Activated naive CD4-positive, alpha-beta T cell treated with anti-CD3 and anti-CD28 coated beads, Interleukin-2, amount 50 U/mL, for 24 hours (primary cell): ENCODE data around the gene ZFYVE9.
A peak's percentile ranks its signal among the peaks of the same experiment; 100 is the strongest.

Experiments
- H3K27ac Mint-ChIP-seq: one replicate; pipeline ENCODE4 v1.8.0; 2021; ENCODE audit warnings: mild to moderate bottlenecking, mixed read lengths
- H3K27me3 Mint-ChIP-seq: one replicate; pipeline ENCODE4 v1.8.0; 2021; ENCODE audit warnings: mixed read lengths
- H3K36me3 Mint-ChIP-seq: one replicate; pipeline ENCODE4 v1.8.0; 2021; ENCODE audit warnings: mixed read lengths
- H3K4me1 Mint-ChIP-seq: one replicate; pipeline ENCODE4 v1.8.0; 2021; ENCODE audit warnings: mixed read lengths
- H3K4me3 Mint-ChIP-seq: one replicate; pipeline ENCODE4 v1.8.0; 2021; ENCODE audit warnings: mild to moderate bottlenecking, mixed read lengths
- H3K9me3 Mint-ChIP-seq: one replicate; pipeline ENCODE4 v1.8.0; 2021; ENCODE audit warnings: mixed read lengths

ZFYVE9 gene

GRCh38 chr1:52239708-52240001 is 97.8 kb downstream of the ZFYVE9 start:
- Mint-ChIP-seq H3K27ac (no peak overlapping the region), H3K36me3 (peaks cover 8% of the 10 kb centered on the region), H3K27me3 (no peaks in the 10 kb centered on the region), H3K9me3 (no peaks in the 10 kb centered on the region), H3K4me1 (peaks cover 14% of the 10 kb centered on the region), H3K4me3 (no peak overlapping the region)

GRCh38 chr1:52240592-52241210 is 98.8 kb downstream of the ZFYVE9 start:
- no peaks in the 10 kb centered on the region for H3K9me3 Mint-ChIP-seq
- H3K4me3 Mint-ChIP-seq = no peak overlapping the region
- H3K27ac Mint-ChIP-seq = no peak overlapping the region
- no peaks in the 10 kb centered on the region for H3K27me3 Mint-ChIP-seq
- H3K4me1 Mint-ChIP-seq = peaks cover 9% of the 10 kb centered on the region
- peaks cover 5% of the 10 kb centered on the region for H3K36me3 Mint-ChIP-seq

- Mint-ChIP-seq H3K27ac (no peak overlapping the region), H3K9me3 (no peaks in the 10 kb centered on the region), H3K4me1 (peaks cover 8% of the 10 kb centered on the region), H3K36me3 (peaks cover 3% of the 10 kb centered on the region), H3K4me3 (no peak overlapping the region), H3K27me3 (no peaks in the 10 kb centered on the region)
These were observed 101.5 kb downstream of the ZFYVE9 start for GRCh38 chr1:52243221-52243987.

DNA sequence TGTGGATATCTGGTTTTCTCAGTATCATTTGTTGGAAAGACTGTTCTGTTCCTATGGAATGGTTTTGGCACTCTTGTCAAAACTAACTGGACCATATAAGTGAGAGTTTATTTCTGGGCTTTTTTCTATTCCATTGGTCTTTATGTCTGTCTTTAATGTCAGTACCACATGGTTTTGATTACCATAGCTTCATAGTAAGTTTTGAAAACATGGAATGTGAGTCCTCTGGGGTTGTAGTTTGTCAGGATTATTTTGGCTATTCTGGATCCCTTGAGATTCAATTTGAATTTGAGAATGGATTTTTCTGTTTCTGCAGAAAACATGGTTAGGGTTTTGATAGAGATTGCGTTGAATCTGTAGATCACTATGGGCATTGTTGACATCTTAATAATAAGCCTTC is 107.9 kb downstream of the ZFYVE9 start:
- Mint-ChIP-seq H3K36me3 (peaks cover 12% of the 10 kb centered on the region), H3K27ac (no peak overlapping the region), H3K27me3 (no peaks in the 10 kb centered on the region), H3K9me3 (peaks cover 5% of the 10 kb centered on the region), H3K4me3 (no peak overlapping the region), H3K4me1 (peaks cover 11% of the 10 kb centered on the region)

DNA sequence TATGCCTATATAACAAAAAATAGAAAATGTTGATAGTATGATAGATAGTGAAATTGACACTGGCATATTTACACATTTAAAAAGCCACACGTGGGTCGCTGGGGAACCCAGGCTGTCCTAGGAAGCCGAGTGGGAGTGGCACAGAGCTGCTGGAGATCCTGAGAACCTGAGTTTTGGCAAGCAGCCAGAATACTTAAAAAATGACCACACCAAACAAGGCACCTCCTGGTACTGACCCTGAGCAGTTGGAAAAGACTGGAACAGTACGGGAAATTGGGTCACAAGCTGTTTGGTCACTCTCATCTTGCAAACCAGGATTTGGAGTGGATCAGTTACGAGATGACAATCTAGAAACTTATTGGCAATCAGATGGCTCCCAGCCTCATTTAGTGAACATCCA is 111.5 kb downstream of the ZFYVE9 start:
- Mint-ChIP-seq H3K27ac (no peak overlapping the region), H3K36me3 (peaks cover 11% of the 10 kb centered on the region), H3K4me1 (peaks cover 11% of the 10 kb centered on the region), H3K4me3 (no peak overlapping the region), H3K9me3 (peaks cover 5% of the 10 kb centered on the region), H3K27me3 (no peaks in the 10 kb centered on the region)

DNA sequence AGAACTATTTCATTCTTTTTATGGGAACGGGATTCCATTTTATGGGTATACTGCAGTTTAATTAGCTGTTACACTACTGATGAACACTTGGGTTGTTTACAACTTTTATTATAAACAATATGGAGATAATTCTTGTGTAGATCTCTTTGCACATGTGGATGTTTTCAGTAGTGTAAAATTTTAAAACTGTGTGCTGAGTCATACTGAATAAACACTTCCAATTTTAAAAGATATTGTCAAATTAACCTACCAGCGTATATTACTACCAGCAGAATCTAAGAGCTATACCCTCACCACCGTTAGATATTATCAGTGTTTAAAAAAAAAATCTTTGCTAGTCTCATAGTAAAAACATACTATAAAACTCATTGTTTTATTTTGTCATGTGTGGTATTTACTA is 118.0 kb downstream of the ZFYVE9 start:
- no peak overlapping the region for H3K27ac Mint-ChIP-seq
- no peak overlapping the region for H3K4me3 Mint-ChIP-seq
- no peaks in the 10 kb centered on the region for H3K9me3 Mint-ChIP-seq
- peaks cover 4% of the 10 kb centered on the region for H3K36me3 Mint-ChIP-seq
- no peaks in the 10 kb centered on the region for H3K27me3 Mint-ChIP-seq
- H3K4me1 Mint-ChIP-seq = peaks cover 4% of the 10 kb centered on the region

- H3K27me3 Mint-ChIP-seq = no peaks in the 10 kb centered on the region
- peaks cover 11% of the 10 kb centered on the region for H3K36me3 Mint-ChIP-seq
- peaks cover 4% of the 10 kb centered on the region for H3K4me1 Mint-ChIP-seq
- H3K4me3 Mint-ChIP-seq = no peak overlapping the region
- H3K9me3 Mint-ChIP-seq = no peaks in the 10 kb centered on the region
- no peak overlapping the region for H3K27ac Mint-ChIP-seq
These were observed 121.4 kb downstream of the ZFYVE9 start for GRCh38 chr1:52263153-52263910.

DNA sequence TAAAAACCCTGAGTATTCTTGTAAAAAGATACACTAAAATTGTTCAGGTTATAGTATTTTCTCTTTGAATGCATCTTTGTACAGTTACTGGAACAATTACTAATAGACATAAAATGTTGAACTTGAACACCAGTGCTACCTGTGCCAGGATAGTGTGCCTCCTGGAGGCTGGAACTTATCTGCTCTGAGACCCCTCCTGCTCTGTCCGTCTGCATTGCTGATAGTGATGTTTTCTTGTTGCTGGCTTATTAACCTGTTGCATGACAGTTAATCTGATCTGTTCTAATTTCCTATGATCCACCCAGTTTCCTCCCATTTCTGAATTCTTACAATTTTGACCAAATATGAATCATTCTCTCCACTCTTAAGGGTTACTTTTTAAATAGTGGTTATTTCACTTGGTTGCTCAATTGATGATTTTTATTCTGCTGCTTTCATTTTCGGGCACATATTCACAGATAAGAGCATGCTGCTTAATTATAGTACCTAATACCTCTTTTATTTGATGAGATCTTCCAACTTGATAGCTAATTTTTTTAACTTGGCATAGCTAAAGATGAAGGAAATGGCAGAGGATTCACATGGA is 122.7 kb downstream of the ZFYVE9 start:
- Mint-ChIP-seq H3K9me3 (no peaks in the 10 kb centered on the region), H3K4me3 (no peak overlapping the region), H3K27ac (no peak overlapping the region), H3K4me1 (peaks cover 4% of the 10 kb centered on the region), H3K36me3 (peaks cover 11% of the 10 kb centered on the region), H3K27me3 (no peaks in the 10 kb centered on the region)

GRCh38 chr1:52266507-52266906 is 124.6 kb downstream of the ZFYVE9 start:
- H3K9me3 Mint-ChIP-seq = no peaks in the 10 kb centered on the region
- no peaks in the 10 kb centered on the region for H3K27me3 Mint-ChIP-seq
- no peak overlapping the region for H3K27ac Mint-ChIP-seq
- H3K36me3 Mint-ChIP-seq = peaks cover 15% of the 10 kb centered on the region
- no peak overlapping the region for H3K4me3 Mint-ChIP-seq
- H3K4me1 Mint-ChIP-seq = peaks cover 4% of the 10 kb centered on the region

GRCh38 chr1:52268372-52268771 is 126.5 kb downstream of the ZFYVE9 start:
- Mint-ChIP-seq H3K4me3 (no peak overlapping the region), H3K9me3 (no peaks in the 10 kb centered on the region), H3K4me1 (peaks cover 4% of the 10 kb centered on the region), H3K36me3 (peaks cover 15% of the 10 kb centered on the region), H3K27me3 (no peaks in the 10 kb centered on the region), H3K27ac (no peak overlapping the region)

GRCh38 chr1:52281518-52281917 is 139.6 kb downstream of the ZFYVE9 start:
- Mint-ChIP-seq H3K9me3 (no peaks in the 10 kb centered on the region), H3K36me3 (peaks cover 1% of the 10 kb centered on the region), H3K4me1 (no peaks in the 10 kb centered on the region), H3K27ac (no peak overlapping the region), H3K27me3 (no peaks in the 10 kb centered on the region), H3K4me3 (no peak overlapping the region)

GRCh38 chr1:52288286-52288685 is 146.4 kb downstream of the ZFYVE9 start:
- Mint-ChIP-seq H3K27ac (peak overlapping the region; percentile 18), H3K4me3 (no peak overlapping the region), H3K4me1 (no peaks in the 10 kb centered on the region), H3K36me3 (peaks cover 1% of the 10 kb centered on the region), H3K9me3 (no peaks in the 10 kb centered on the region), H3K27me3 (no peaks in the 10 kb centered on the region)

- no peak overlapping the region for H3K4me3 Mint-ChIP-seq
These were observed 152.7 kb downstream of the ZFYVE9 start for GRCh38 chr1:52294580-52294979.

GRCh38 chr1:52296345-52296744 is 154.5 kb downstream of the ZFYVE9 start:
- H3K9me3 Mint-ChIP-seq = no peaks in the 10 kb centered on the region
- H3K27ac Mint-ChIP-seq = peak overlapping the region; percentile 46
- H3K27me3 Mint-ChIP-seq = no peaks in the 10 kb centered on the region
- peaks cover 3% of the 10 kb centered on the region for H3K4me1 Mint-ChIP-seq
- no peak overlapping the region for H3K4me3 Mint-ChIP-seq
- H3K36me3 Mint-ChIP-seq = peaks cover 5% of the 10 kb centered on the region

More at GRCh38 chr1:52294580-52294979, 152.7 kb downstream of the ZFYVE9 start:
- H3K36me3 Mint-ChIP-seq = peaks cover 5% of the 10 kb centered on the region
- no peaks in the 10 kb centered on the region for H3K27me3 Mint-ChIP-seq
- H3K9me3 Mint-ChIP-seq = no peaks in the 10 kb centered on the region
- H3K27ac Mint-ChIP-seq = no peak overlapping the region
- peaks cover 3% of the 10 kb centered on the region for H3K4me1 Mint-ChIP-seq

- peaks cover 8% of the 10 kb centered on the region for H3K36me3 Mint-ChIP-seq
- H3K27me3 Mint-ChIP-seq = no peaks in the 10 kb centered on the region
- H3K4me3 Mint-ChIP-seq = no peak overlapping the region
- H3K9me3 Mint-ChIP-seq = no peaks in the 10 kb centered on the region
- H3K4me1 Mint-ChIP-seq = no peaks in the 10 kb centered on the region
- H3K27ac Mint-ChIP-seq = no peak overlapping the region
These were observed 163.7 kb downstream of the ZFYVE9 start for GRCh38 chr1:52305417-52306226.
